HL-60/S4 treated with phorbol 12-myristate 13-acetate at 8.2 ng/mL for 4 days and 3 days (cell line): ENCODE data around the gene HERC6.
"Not testable (repeated sequence)": the region's sequence is repeated elsewhere in the genome, so short reads cannot be mapped to it uniquely, and the experiment has no call there.

Source experiments
- in situ Hi-C: fragments of 300-500 bp; cut with MboI; formaldehyde crosslinking; loops from 2 replicates; pipeline ENCODE4 v1.15.0; 2022; ENCODE audit warnings: low sequenced_read_pairs

The HERC6 gene

DNA sequence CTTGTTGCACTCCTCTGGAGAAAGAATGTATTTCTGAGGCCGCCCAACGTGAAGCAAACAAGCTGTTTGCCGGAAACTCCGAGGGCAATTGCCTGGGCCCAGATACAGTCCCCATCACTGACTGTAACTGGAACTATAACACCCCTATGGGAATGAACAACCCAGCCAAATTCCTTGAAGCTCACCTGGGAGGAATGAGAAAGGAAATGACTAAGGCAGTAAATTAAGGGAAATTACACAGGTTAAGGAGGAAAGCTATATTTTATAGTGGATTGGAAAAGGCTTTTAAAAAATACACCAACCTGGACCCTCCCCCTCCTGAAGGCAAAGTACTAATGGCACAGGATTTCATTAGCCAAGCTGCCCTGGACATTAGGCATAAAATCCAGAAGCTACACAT, 66.6 kb downstream of the HERC6 start:
- in situ Hi-C loops, result no loop called here

DNA sequence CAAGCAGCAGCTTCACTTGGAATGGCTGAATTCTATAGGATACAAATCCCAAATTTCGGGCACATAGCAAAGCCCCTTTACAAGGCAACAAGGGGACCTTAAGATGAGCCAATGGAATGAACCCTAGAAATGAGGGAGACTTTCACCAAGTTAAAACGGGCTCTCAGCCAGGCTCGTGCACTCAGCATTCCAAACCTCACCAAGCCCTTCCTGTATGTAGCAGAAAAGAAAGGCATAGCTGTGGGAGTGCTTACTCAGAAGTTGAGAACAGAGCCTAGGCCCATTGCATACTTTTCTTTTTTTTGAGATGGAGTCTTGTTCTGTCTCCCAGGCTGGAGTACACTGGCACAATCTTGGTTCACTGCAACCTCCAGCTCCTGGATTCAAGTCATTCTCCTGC, 67.5 kb downstream of the HERC6 start:
- in situ Hi-C loops, result no loop called here

DNA sequence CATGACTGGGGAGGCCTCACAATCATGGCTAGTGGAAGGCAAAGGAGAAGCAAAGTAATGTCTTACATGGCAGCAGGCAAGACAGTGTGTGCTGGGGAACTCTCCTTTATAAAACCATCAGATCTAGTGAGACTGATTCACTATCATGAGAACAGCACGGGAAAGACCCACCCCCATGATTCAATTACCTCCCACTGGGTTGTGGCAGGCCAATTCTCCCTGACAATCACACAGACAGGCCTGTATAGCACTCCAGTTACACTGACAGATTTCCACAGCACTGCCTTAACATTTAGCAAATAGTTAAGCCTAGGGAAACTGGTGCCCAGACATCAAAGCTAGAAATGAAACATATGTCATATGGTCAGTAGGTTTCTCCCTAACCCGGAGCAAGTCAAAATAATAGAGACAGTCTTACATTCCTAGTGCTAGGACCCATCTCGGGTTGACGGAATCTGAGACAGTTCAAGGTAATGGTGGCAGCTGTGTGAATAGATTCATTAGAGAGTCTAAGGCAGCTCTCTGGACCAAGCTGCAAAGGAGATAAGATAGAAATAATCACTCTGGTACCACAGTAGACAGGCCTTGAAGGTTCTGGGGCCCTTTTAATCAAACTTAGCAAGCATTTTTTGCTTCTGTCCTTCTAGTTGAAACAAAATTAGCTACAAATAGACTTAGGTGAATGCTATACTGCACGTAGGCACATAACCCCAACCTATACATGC, 68.9 kb downstream of the HERC6 start:
- in situ Hi-C loops, result no loop called here

DNA sequence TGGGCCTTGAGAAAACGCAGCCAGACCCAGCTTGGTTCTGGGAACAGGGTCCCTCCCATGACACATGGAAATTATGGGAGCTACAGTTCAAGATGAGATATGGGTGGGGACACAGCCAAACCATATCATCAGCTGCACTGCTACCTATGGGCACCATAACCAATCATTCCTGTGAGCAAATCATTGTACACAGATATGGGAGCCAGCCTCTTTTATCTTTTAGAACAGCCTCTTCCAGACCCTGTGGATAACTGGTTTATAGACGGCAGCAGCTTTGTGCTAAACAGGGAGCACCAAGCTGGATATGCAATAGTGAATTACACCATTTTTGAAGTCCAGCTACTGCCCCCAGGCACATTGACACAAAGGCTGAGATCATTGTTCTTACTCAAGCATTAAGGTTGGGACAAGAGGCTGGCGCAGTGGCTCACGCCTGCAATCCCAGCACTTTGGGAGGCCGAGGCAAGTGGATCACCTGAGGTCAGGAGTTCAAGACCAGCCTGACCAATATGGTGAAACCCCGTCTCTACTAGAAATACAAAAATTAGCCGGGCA, 69.6 kb downstream of the HERC6 start:
- in situ Hi-C loops, result not testable (repeated sequence)

- in situ Hi-C loops, result no loop called here
Measured at GRCh38 chr4:88448889-88449288, 70.2 kb downstream of the HERC6 start.

DNA sequence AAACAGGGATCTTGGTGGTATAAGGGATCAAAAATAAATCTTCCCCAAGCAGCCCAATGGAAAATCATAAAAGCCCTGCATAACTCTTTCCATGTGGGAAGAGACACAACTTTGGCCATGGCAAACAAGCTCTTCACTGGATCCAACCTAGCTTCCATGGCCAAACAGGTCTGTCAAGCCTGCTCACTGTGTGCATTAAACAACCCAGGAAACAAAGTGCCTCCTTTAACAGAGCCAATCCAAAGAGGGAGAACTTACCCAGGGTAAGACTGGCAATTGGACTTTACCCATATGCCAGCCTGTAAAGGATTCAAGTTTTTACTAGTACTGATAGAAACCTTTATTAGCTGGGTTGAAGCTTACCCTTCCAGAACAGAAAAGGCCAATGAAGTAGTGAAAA, 70.6 kb downstream of the HERC6 start:
- in situ Hi-C loops, result no loop called here

DNA sequence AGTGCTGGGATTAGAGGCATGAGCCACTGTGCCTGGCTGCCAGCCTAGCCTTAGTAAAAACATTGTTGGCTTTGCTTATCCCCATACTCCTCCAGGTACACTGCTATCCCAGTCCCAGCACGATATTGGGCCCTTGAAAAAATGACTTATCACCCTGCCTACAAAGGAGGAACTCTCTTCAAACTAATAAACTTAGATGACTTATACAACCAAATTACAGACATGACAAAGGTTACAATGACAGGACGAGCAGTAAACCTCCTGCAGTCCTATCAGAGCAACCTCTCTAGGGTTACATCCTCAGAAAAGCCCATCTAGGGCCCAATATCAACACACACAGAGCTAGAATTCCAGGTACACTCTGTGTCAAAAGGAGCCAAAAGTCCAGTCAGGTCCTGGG, 72.6 kb downstream of the HERC6 start:
- in situ Hi-C loops, result no loop called here

DNA sequence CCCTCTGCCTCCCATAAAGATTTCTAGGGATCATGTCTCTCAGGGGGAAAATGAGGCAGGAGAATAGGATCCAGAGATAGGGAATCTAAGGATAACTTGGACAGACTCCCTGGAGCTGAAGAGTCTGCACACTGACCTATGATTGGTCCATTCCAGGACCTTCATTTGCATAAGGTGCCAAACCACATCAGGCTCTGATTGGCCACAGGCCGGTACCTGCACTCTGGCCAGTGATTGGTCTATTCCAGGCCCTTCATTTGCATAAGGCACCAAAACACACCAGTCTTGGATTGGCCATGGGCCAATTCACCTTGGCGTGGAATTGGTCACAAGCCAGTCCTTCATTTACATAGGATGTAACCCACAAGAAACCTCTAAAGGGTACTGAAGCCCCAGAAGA, 74.3 kb downstream of the HERC6 start:
- in situ Hi-C loops, result no loop called here

- in situ Hi-C loops, result no loop called here
Measured at GRCh38 chr4:88456670-88457306, 78.1 kb downstream of the HERC6 start, which contains the start of gene HERC5. Gene HERC5 (plus strand): TSS chr4:88457119. CDS start chr4:88457270, 151 bp downstream.

GRCh38 chr4:88457307-88458103, 78.9 kb downstream of the HERC6 start:
- in situ Hi-C loops, result no loop called here

GRCh38 chr4:88458104-88458740, 79.6 kb downstream of the HERC6 start:
- in situ Hi-C loops, result no loop called here

DNA sequence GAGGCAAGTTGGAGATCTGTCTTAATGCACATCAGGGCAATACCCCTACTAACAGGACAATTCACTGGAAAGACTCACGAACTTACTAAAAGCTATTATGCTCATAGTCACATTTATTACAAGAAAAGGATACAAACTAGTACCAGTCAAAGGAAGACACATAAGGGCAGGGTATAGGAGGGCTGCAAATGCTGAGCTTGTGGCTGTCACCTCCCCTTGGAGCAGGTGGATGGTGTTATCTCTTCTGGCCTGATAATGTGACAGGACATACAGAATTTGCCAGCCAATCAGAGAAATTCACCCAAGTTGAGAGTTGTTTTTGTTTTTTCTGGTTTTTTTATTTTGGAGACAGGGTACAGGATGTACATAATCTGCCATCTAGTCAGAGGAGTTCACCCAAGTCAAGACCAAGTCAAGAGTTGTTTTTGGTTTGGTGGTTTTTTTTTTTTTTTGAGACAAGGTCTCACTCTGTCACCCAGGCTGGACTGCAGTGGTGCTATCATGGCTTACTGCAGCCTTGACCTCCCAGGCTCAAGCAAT, 87.1 kb downstream of the HERC6 start:
- in situ Hi-C loops, result no loop called here

DNA sequence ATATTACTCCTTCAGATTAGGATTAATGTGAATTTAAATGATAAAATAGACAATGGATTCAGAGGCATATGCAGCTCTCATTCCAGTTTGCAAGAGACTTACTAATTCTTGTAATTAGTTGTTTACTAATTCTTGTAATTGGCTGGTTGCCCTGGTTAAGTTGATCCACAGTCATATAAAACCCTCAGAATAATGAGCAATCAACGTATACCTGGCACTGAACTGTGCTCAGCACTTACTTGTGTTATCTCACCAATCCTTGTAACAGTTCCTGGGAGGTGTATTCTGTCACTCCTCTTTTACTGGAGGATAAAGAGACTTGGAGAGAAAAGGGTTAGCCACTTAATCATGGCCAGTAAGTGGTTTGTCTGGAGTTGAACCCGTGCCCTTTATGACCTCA, 88.7 kb downstream of the HERC6 start:
- in situ Hi-C loops, result no loop called here

DNA sequence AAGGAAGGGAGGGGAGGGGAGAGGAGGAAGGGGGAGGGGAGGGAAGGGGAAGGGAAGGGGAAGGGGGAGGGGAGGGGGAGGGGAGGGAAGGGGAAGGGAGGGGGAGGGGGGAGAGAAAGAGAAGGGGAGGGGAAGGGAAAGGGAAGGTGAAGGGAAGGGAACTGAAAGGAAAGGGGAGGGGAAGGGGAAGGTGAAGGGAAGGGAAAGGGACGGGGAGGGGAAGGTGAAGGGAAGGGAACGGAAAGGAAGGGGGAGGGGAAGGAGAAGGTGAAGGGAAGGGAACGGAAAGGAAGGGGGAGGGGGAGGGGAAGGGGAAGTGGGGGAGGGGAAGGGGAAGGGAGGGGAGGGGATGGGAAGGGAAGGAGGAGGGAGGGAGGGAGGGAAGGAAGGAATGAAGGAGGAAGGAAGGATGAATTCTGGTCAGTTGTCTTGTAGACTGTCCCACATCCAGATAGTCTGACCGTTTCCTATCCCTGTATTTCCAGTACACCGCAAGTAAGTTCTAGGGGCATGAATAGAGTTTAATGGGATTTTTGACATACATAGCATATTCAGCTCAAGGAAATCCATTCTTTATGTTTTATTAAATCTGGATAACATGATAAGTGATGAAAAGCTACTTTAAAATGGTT, 98.7 kb downstream of the HERC6 start:
- in situ Hi-C loops, result no loop called here

GRCh38 chr4:88478247-88478646, 99.6 kb downstream of the HERC6 start:
- in situ Hi-C loops, result no loop called here

DNA sequence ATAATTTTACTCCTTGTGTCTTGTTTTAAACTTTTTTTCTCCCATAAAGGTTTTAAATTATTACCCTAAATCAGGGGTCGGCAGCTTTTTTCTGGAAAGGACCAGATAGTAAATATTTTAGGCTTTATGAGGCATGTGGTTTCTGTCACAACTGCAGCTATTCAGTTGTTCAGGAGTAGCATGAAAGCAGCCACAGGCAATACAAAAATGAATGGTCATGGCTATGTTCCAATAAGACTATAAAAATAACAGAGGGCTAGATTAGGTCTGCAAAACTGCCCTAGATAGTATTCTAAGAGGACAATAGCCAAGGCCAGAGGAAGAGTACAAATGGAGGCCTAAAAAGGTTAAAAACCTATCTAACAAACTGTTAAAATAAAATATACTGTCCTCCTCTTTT, 102.9 kb downstream of the HERC6 start:
- in situ Hi-C loops, result no loop called here

- in situ Hi-C loops, result no loop called here
Measured at GRCh38 chr4:88489100-88489761, 110.6 kb downstream of the HERC6 start.
